ENCODE measurements around the gene PCDH9.

Gene PCDH9

DNA sequence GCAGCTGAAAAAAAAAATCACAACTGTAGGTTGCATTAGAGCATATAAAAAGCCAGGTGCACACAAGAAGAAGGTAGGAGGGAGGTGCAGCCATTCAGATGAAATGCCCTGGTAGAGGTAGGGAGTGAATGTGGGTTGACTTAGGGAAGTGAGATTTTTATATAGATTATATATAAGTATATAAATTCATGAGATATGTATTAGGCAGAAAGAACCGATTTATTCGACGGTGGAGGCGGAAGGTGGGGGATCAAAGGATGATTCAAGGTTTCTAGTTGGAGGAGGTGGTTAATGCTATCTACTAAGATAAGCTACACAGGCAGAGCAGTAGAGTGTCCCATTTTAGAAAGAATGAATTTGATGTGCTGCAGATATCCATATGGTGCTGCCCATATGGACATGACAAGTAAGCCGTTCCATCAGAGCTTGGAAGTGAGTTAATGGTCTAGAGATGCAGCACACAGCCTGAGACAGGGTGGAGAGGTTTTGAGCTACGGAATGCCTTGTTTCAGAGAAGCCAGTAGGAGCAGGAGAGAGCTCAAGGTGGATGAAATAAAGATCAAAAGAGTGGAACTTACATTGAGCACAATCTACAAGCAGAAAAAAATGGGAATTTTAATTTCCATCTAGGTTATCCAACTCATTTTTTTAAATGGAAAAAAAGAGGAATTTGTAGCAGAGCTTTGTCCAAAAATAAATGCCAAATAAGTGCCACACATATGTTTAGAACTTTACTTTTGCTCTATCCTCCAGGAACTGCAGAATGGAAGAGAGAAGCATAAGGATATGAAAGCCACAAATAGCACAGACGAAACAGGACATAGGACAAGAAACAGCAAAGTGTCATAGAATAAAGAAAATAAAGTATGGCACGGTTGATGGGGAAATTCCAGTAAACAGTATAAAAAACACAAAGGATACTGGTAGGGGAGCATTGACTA lies 177.3 kb downstream of the PCDH9 start:
- in situ Hi-C loops (cut with MboI; ENCODE audit: low sequenced_read_pairs, unreplicated experiment): no loop called here
- no peak for DNase-seq (ENCODE audit: low spot score)
- TF ChIP-seq, protein P1, sequence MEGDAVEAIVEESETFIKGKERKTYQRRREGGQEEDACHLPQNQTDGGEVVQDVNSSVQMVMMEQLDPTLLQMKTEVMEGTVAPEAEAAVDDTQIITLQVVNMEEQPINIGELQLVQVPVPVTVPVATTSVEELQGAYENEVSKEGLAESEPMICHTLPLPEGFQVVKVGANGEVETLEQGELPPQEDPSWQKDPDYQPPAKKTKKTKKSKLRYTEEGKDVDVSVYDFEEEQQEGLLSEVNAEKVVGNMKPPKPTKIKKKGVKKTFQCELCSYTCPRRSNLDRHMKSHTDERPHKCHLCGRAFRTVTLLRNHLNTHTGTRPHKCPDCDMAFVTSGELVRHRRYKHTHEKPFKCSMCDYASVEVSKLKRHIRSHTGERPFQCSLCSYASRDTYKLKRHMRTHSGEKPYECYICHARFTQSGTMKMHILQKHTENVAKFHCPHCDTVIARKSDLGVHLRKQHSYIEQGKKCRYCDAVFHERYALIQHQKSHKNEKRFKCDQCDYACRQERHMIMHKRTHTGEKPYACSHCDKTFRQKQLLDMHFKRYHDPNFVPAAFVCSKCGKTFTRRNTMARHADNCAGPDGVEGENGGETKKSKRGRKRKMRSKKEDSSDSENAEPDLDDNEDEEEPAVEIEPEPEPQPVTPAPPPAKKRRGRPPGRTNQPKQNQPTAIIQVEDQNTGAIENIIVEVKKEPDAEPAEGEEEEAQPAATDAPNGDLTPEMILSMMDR (IDR thresholded peaks at IDR 0.05; ENCODE audit: borderline replicate concordance, control extremely low read depth, extremely low read depth, insufficient read depth, missing control alignments): no peak

DNA sequence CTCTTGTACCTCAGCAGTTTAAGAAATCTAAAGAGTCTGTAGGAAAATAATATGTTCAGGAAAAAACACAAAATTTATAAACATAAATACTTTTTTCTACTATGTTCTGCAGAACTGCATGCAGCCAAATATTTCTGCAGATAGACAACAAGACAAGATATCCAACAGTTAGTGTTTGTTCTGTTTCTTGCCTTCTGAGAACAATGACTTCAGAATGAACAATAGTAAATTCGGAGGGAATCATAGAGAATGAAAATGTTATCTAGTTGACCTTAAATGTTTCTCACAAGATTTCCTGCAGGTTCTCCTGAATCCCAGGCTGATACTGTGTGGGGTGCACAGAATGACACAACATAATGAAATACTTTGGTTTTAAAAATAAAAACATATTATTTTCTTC lies 180.4 kb downstream of the PCDH9 start:
- TF ChIP-seq, protein P1 (IDR thresholded peaks at IDR 0.05; ENCODE audit: borderline replicate concordance, control extremely low read depth, extremely low read depth, insufficient read depth, missing control alignments): no peak
- no peak for DNase-seq (ENCODE audit: low spot score)
- in situ Hi-C loops (cut with MboI; ENCODE audit: low sequenced_read_pairs, unreplicated experiment): no loop called here

DNA sequence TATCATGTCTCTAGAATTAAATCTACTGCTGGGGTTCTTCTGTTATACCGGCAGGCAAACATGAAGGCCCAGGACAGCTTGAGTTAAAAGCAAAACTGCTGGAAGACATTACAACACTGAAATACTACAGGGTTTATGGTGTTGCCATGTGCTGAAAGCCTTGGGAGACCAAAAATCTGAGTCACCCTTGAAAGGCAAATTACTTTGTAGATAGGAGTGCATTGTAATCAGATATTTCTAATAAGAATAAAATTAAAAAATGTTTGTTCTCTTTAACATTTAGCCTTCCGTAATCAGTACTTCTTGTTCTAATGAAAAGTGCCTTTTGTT lies 181.3 kb downstream of the PCDH9 start:
- in situ Hi-C loops (cut with MboI; ENCODE audit: low sequenced_read_pairs, unreplicated experiment): no loop called here
- DNase-seq (ENCODE audit: low spot score): no peak
- TF ChIP-seq, protein P1 (IDR thresholded peaks at IDR 0.05; ENCODE audit: borderline replicate concordance, control extremely low read depth, extremely low read depth, insufficient read depth, missing control alignments): no peak

DNA sequence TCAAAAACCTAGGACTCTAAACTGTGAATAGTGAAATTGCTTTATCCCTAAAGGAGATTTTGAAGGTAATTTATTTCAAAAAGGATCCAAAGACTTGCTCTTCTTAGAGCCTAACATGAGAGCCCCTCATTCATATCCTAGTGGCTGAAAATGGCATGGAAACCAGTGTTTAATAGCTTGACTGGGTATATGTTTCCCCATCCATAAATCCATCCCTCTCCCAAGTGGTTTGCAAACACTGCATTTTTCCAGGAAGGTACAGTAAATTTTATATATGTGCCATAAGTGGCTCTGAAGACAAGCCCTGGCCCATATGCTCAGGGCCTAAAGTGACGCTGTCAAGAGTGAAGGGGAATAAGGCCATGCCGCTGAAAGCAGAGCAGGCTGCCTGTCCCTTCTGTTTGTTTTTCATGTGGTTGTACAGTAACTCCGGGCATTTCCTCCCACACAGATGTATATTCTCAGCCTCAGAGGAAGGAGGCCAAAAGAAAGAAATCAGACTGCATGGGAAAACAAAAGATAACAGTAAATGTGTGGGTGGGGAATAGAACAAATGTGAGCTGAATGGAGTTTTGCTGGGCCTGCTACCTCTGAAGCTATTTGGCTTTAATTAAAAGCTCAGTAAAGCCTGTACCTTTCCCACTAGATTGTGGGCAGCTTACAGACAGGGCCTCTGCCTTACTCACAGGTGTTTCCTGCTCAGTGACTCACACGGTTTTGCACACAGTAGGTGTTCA lies 181.9 kb downstream of the PCDH9 start:
- in situ Hi-C loops (cut with MboI; ENCODE audit: low sequenced_read_pairs, unreplicated experiment): no loop called here
- TF ChIP-seq, protein P1 (IDR thresholded peaks at IDR 0.05; ENCODE audit: borderline replicate concordance, control extremely low read depth, extremely low read depth, insufficient read depth, missing control alignments): no peak
- peak; percentile 16 for DNase-seq (ENCODE audit: low spot score)

DNA sequence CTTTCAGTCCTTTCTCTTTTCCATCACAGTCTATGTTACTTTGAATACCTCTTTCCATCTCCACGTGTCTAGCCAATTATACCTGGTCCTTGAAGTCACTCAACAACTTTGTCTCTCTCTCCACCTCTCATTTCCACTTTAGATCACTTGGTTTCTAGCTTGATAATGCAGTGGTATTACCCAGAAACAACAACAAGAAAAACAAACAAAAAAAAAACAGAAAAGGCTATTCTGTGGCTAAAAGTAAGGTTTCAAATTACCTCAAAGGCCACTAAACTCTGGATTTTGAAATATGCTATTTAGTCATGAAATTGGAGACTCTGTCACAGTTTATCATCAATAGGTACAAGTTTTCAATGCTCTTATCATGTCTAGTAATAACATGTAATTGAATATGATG lies 184.8 kb downstream of the PCDH9 start:
- TF ChIP-seq, protein P1 (IDR thresholded peaks at IDR 0.05; ENCODE audit: borderline replicate concordance, control extremely low read depth, extremely low read depth, insufficient read depth, missing control alignments): no peak
- in situ Hi-C loops (cut with MboI; ENCODE audit: low sequenced_read_pairs, unreplicated experiment): no loop called here
- no peak for DNase-seq (ENCODE audit: low spot score)

DNA sequence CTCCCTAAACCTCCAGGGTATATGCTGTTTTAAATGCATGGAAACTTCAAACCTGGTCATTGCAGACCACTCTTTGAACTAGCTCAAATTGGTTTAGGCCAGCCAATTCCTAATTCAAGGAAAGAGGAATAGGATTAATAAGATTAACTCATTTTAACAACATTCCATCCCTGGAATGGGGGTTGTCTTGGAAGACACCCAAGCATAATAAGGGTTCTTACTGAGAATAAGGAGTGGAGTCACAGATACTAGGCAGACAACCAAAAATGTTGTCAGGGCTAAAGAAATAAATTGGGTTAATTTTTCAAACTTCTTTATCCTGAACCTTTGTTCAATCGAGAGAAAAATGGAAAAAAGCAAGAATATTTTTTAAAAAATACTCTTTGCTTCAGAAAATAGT lies 186.2 kb downstream of the PCDH9 start:
- in situ Hi-C loops (cut with MboI; ENCODE audit: low sequenced_read_pairs, unreplicated experiment): no loop called here
- TF ChIP-seq, protein P1 (IDR thresholded peaks at IDR 0.05; ENCODE audit: borderline replicate concordance, control extremely low read depth, extremely low read depth, insufficient read depth, missing control alignments): no peak
- DNase-seq (ENCODE audit: low spot score): no peak

Data from GM13976 (cell line).